Ascending aorta (tissue), 2 donors: ENCODE measurements around the gene AGK. TPM values are rescaled to one million over a fixed set of nuclear protein-coding genes. Genes with fewer than 3 reads are reported as not detected.

Source experiments
- DNase-seq, 2 donors: peaks; one replicate each; pipeline ENCODE4 v3.0.0-alpha.2; 2019; ENCODE audit warnings: low spot score in 2 of 2
- H3K27ac ChIP-seq, 2 donors: fragments of 200-600 bp; sonication (generic); one replicate each; pipeline ENCODE4 v1.5.1; 2016 to 2017; ENCODE audit warnings: mild to moderate bottlenecking in 1 of 2
- H3K27me3 ChIP-seq: fragments of 200-600 bp; sonication (generic); one replicate; pipeline ENCODE4 v1.5.1; 2017
- H3K36me3 ChIP-seq, 2 donors: fragments of 200-600 bp; sonication (generic); one replicate each; pipeline ENCODE4 v1.5.1; 2016
- H3K4me1 ChIP-seq, 2 donors: fragments of 200-600 bp; sonication (generic); one replicate each; pipeline ENCODE4 v1.5.1; 2016 to 2017; ENCODE audit warnings: mild to moderate bottlenecking in 1 of 2
- H3K4me3 ChIP-seq, 2 donors: fragments of 200-600 bp; sonication (generic); one replicate each; pipeline ENCODE4 v1.5.1; 2016 to 2017; ENCODE audit warnings: mild to moderate bottlenecking in 1 of 2
- H3K9me3 ChIP-seq, 2 donors: fragments of 200-600 bp; sonication (generic); one replicate each; pipeline ENCODE4 v1.5.1; 2016
- intact Hi-C: fragments of 100-400 bp; cut with DNase I; formaldehyde crosslinking; loops from one replicate; pipeline ENCODE4 v1.15.1; 2023
- total RNA-seq: library from RNA; depleted of rRNA; stranded (reverse); fragments of >200 nt; gene quantifications from one replicate; pipeline ENCODE4 v1.1.0, GENCODE V29; 2016
- TF ChIP-seq, protein P1 (sequence below), 3 experiments: fragments of 200-600 bp in 2 of 3; fragments of 450-650 bp in 1 of 3; sonication (generic) in 2 of 3; IDR thresholded peaks; one replicate each; pipeline ENCODE4 v1.5.1; 2016 to 2019; ENCODE audit warnings: antibody characterized with exemption in 3 of 3, mild to moderate bottlenecking in 1 of 3, moderate library complexity in 1 of 3

AGK gene
- total RNA-seq, 1 donor from 2014 or later: 16.1 TPM

DNA sequence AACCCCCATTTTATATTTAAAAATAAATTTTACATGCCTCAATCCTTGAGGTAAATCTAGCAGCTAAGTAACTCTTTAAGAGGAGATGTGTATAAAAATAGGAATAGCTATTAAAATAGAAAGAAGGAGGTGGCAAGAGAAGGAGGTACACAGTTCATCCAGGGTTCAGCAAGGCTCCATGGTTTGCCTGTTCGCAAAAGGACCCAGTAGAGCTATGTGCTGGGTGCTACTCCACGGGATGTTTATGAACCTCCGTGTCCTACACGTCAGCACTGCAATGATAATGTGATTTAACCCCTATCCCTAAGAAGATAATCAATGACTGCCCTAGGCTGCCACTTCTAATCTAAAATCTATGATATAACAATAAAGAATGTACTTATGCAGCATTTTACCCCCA lies 151.7 kb downstream of the AGK start:
- TF ChIP-seq, protein P1, sequence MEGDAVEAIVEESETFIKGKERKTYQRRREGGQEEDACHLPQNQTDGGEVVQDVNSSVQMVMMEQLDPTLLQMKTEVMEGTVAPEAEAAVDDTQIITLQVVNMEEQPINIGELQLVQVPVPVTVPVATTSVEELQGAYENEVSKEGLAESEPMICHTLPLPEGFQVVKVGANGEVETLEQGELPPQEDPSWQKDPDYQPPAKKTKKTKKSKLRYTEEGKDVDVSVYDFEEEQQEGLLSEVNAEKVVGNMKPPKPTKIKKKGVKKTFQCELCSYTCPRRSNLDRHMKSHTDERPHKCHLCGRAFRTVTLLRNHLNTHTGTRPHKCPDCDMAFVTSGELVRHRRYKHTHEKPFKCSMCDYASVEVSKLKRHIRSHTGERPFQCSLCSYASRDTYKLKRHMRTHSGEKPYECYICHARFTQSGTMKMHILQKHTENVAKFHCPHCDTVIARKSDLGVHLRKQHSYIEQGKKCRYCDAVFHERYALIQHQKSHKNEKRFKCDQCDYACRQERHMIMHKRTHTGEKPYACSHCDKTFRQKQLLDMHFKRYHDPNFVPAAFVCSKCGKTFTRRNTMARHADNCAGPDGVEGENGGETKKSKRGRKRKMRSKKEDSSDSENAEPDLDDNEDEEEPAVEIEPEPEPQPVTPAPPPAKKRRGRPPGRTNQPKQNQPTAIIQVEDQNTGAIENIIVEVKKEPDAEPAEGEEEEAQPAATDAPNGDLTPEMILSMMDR (IDR thresholded peaks at IDR 0.05): no peak
- H3K9me3 ChIP-seq: no peaks in the 10 kb centered on the region
- peak overlapping the region in 1 of 2 donors; percentile 58 for H3K27ac ChIP-seq
- H3K27me3 ChIP-seq: no peaks in the 10 kb centered on the region
- H3K36me3 ChIP-seq: no peaks in the 10 kb centered on the region
- intact Hi-C loops: loop anchor here (2.0 to 5.0 kb wide), 2 partner anchors 36 to 51 kb away; partner anchors contain the start of gene SSBP1
- DNase-seq: no peak
- peak overlapping the region; percentile 58 to 99 for H3K4me3 ChIP-seq
- H3K4me1 ChIP-seq: peaks cover 0 to 6% of the 10 kb centered on the region in 2 donors

DNA sequence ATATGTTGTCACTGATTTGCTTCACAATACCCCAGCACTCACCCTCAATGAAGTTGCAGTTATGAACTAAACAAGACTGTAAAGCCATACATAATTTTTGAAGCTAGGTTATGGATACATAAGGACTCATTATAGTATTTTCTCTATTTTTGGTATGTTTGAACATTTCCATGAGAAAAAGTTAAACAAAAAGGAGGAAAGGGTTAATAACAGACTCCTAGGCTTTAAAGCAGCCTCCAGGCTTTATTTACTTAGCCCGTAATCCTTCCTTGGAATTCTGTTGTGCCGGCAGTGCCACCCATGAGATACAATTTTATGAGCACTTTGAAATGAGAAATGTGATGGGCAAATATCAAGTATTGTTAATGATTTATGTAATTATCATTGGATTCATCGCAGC lies 152.9 kb downstream of the AGK start:
- Histone ChIP-seq H3K9me3 (no peaks in the 10 kb centered on the region), H3K27me3 (no peaks in the 10 kb centered on the region), H3K36me3 (no peaks in the 10 kb centered on the region), H3K4me1 (peaks cover 0 to 4% of the 10 kb centered on the region in 2 donors), H3K27ac (no peak overlapping the region), H3K4me3 (no peak overlapping the region)
- intact Hi-C loops: loop anchor here (5.0 kb wide), 1 partner anchor 52 kb away; no protein-coding TSS in a partner anchor
- no peak for DNase-seq
- TF ChIP-seq, protein P1 (IDR thresholded peaks at IDR 0.05): no peak

DNA sequence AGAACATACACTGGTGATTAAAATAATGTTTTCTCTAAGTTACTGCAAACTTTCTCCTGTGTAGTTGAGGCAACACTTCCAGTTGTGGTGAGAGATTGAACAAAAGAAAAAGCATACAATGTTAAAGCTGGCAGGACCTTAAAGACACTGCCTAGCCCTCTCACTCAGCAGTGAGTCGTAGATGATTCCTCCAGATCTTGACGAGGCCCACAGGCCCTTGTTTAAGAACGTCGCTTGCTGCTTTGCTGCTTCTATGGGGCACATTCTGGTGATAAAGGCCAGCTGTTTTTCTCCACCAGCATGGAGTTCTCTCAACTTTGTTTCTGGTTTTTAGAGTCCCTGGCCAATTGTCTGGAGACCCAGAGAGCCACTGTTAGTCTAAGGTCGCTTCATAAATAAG lies 153.5 kb downstream of the AGK start:
- Histone ChIP-seq H3K27ac (peak overlapping the region in 1 of 2 donors; percentile 45), H3K36me3 (no peaks in the 10 kb centered on the region), H3K4me3 (no peak overlapping the region), H3K27me3 (no peaks in the 10 kb centered on the region), H3K4me1 (peaks cover 0 to 4% of the 10 kb centered on the region in 2 donors), H3K9me3 (no peaks in the 10 kb centered on the region)
- DNase-seq: no peak
- TF ChIP-seq, protein P1 (IDR thresholded peaks at IDR 0.05): no peak
- intact Hi-C loops: loop anchor here (5.0 kb wide), 1 partner anchor 52 kb away; no protein-coding TSS in a partner anchor

Other genes with a start within 250 kb of the AGK start
- 10.4 TPM for gene DENND11, start 150.8 kb downstream of the AGK start, total RNA-seq
- gene WEE2, start 156.9 kb downstream of the AGK start, total RNA-seq: not detected
- 19.2 TPM for gene SSBP1, start 186.9 kb downstream of the AGK start, total RNA-seq
- 6.6 TPM for gene TAS2R3, start 212.7 kb downstream of the AGK start, total RNA-seq
- gene TAS2R4, start 225.3 kb downstream of the AGK start, total RNA-seq: not detected
- not detected for gene TAS2R5, start 238.8 kb downstream of the AGK start, total RNA-seq